ENCODE data around the gene POMGNT1. TPM values are rescaled to one million over a fixed set of nuclear protein-coding genes. Genes with fewer than 3 reads are reported as not detected.

Gene POMGNT1
- polyA plus RNA-seq, 4 donors: 57.4 to 99.2 (median 71.4) TPM

- DNase-seq (ENCODE audit: low read depth in 4 of 4, low spot score in 3 of 4): no peak
These were observed 38.7 kb downstream of the POMGNT1 start for GRCh38 chr1:46159516-46159915.

- no peak for DNase-seq (ENCODE audit: low read depth in 4 of 4, low spot score in 3 of 4)
These were observed 39.6 kb downstream of the POMGNT1 start for GRCh38 chr1:46158312-46159281.

- no peak for DNase-seq (ENCODE audit: low read depth in 4 of 4, low spot score in 3 of 4)
These were observed 40.3 kb downstream of the POMGNT1 start for GRCh38 chr1:46157916-46158311.

- no peak for DNase-seq (ENCODE audit: low read depth in 4 of 4, low spot score in 3 of 4)
These were observed 44.5 kb downstream of the POMGNT1 start for GRCh38 chr1:46153732-46154131.

GRCh38 chr1:46153228-46153627 is 45.0 kb downstream of the POMGNT1 start:
- DNase-seq (ENCODE audit: low read depth in 4 of 4, low spot score in 3 of 4): no peak

GRCh38 chr1:46152016-46152415 is 46.2 kb downstream of the POMGNT1 start:
- no peak for DNase-seq (ENCODE audit: low read depth in 4 of 4, low spot score in 3 of 4)

GRCh38 chr1:46150085-46150484 is 48.1 kb downstream of the POMGNT1 start:
- no peak for DNase-seq (ENCODE audit: low read depth in 4 of 4, low spot score in 3 of 4)

GRCh38 chr1:46148318-46148717 is 49.9 kb downstream of the POMGNT1 start:
- DNase-seq (ENCODE audit: low read depth in 4 of 4, low spot score in 3 of 4): no peak

Other genes with a start within 250 kb of the POMGNT1 start
- 10 to 100 TPM; 23.1 to 38.3 (median 25.4) TPM for gene PIK3R3, start 65.8 kb downstream of the POMGNT1 start, polyA plus RNA-seq (ENCODE audit: insufficient read length in 4 of 4)
- 10 to 100 TPM in 3 of 4 donors, 1 to 10 TPM in 1; 1.6 to 88.0 (median 72.3) TPM for gene TSPAN1, start 23.3 kb downstream of the POMGNT1 start, polyA plus RNA-seq (ENCODE audit: insufficient read length in 4 of 4)
- not detected for gene P3R3URF, start 21.9 kb downstream of the POMGNT1 start, polyA plus RNA-seq (ENCODE audit: insufficient read length in 4 of 4)
- gene LURAP1, start 4.9 kb upstream of the POMGNT1 start, polyA plus RNA-seq (ENCODE audit: insufficient read length in 4 of 4): 1 to 10 TPM; 1.9 to 6.5 (median 2.9) TPM
- gene RAD54L, start 49.3 kb upstream of the POMGNT1 start, polyA plus RNA-seq (ENCODE audit: insufficient read length in 4 of 4): 10 to 100 TPM in 3 of 4 donors, 1 to 10 TPM in 1; 9.2 to 15.7 (median 11.8) TPM
- gene LRRC41, start 105.2 kb upstream of the POMGNT1 start, polyA plus RNA-seq (ENCODE audit: insufficient read length in 4 of 4): 10 to 100 TPM; 68.7 to 93.8 (median 83.4) TPM
- gene UQCRH, start 105.3 kb upstream of the POMGNT1 start, polyA plus RNA-seq (ENCODE audit: insufficient read length in 4 of 4): 100 to 1,000 TPM; 240 to 421 (median 378) TPM
- gene NSUN4, start 142.4 kb upstream of the POMGNT1 start, polyA plus RNA-seq (ENCODE audit: insufficient read length in 4 of 4): 10 to 100 TPM; 15.6 to 31.0 (median 26.0) TPM
- 10 to 100 TPM in 3 of 4 donors, 1 to 10 TPM in 1; 7.6 to 31.1 (median 21.0) TPM for gene FAAH, start 195.9 kb upstream of the POMGNT1 start, polyA plus RNA-seq (ENCODE audit: insufficient read length in 4 of 4)